ENCODE data around the gene CASTOR1.

Gene CASTOR1

GRCh38 chr22:30324014-30324730, 34.9 kb upstream of the CASTOR1 start:
- 0 out of 2 replicates have a peak, but pooled peaks cover 4% of the 10 kb centered on the region for H3F3A ChIP-seq (ENCODE audit: control insufficient read depth, insufficient read depth)
- peaks cover 25% of the 10 kb centered on the region for H3K4me1 ChIP-seq (ENCODE audit: control insufficient read depth, low read length)
- H4K20me1 ChIP-seq (ENCODE audit: control insufficient read depth, insufficient read depth, low read depth, low read length), result no peaks in the 10 kb centered on the region
- no peak for TF ChIP-seq EZH2phosphoT487 (IDR thresholded peaks at IDR 0.05; ENCODE audit: borderline replicate concordance, low read length)
- TF ChIP-seq, protein P1, sequence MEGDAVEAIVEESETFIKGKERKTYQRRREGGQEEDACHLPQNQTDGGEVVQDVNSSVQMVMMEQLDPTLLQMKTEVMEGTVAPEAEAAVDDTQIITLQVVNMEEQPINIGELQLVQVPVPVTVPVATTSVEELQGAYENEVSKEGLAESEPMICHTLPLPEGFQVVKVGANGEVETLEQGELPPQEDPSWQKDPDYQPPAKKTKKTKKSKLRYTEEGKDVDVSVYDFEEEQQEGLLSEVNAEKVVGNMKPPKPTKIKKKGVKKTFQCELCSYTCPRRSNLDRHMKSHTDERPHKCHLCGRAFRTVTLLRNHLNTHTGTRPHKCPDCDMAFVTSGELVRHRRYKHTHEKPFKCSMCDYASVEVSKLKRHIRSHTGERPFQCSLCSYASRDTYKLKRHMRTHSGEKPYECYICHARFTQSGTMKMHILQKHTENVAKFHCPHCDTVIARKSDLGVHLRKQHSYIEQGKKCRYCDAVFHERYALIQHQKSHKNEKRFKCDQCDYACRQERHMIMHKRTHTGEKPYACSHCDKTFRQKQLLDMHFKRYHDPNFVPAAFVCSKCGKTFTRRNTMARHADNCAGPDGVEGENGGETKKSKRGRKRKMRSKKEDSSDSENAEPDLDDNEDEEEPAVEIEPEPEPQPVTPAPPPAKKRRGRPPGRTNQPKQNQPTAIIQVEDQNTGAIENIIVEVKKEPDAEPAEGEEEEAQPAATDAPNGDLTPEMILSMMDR (IDR thresholded peaks at IDR 0.05; ENCODE audit: low read depth, low read length, poor library complexity, severe bottlenecking), result no peak
- no peaks in the 10 kb centered on the region for H3K9me3 ChIP-seq (ENCODE audit: control insufficient read depth, insufficient read depth, low read length)
- H3K36me3 ChIP-seq (ENCODE audit: control insufficient read depth, low read length), result peaks cover 6% of the 10 kb centered on the region; the same call in 1 of the 2 replicates
- H3K27ac ChIP-seq (ENCODE audit: low read depth, low read length), result no peak overlapping the region
- no peak overlapping the region for H3K4me3 ChIP-seq (ENCODE audit: low read length)
- H3K79me2 ChIP-seq (ENCODE audit: control insufficient read depth, low read length), result peaks cover 7% of the 10 kb centered on the region
- no peak overlapping the region for H3K4me2 ChIP-seq (ENCODE audit: low read length)
- no peaks in the 10 kb centered on the region for H3K9me2 ChIP-seq (replicated peaks; ENCODE audit: control insufficient read depth, low read length)
- H3K27me3 ChIP-seq (ENCODE audit: control insufficient read depth, low read length), result no peaks in the 10 kb centered on the region

DNA sequence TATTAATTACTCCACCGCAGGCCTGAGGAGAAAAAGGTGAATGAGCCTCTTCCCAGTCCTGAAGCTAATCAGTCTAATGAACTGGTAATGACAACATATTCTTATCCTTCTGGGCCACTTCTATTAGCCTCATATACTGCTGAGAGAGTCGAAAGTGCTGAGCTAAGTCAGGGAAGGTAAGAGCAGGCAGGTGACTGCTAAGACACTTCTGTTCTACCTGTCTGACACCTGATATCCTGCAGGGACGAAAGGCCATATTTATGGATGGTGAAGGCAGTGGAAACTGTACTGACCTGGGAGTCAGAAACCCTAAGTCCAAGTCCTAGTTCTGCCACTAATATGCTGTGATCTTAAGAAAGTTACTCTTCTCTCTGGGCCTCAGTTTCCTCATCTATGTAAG, 33.9 kb upstream of the CASTOR1 start:
- Histone ChIP-seq H3F3A (ENCODE audit: control insufficient read depth, insufficient read depth) (no peaks in the 10 kb centered on the region), H3K4me2 (ENCODE audit: low read length) (no peak overlapping the region), H3K27me3 (ENCODE audit: control insufficient read depth, low read length) (no peaks in the 10 kb centered on the region), H3K9me2 (replicated peaks; ENCODE audit: control insufficient read depth, low read length) (no peaks in the 10 kb centered on the region), H3K4me3 (ENCODE audit: low read length) (no peak overlapping the region), H3K4me1 (ENCODE audit: control insufficient read depth, low read length) (peaks cover 25% of the 10 kb centered on the region), H3K9me3 (ENCODE audit: control insufficient read depth, insufficient read depth, low read length) (no peaks in the 10 kb centered on the region), H4K20me1 (ENCODE audit: control insufficient read depth, insufficient read depth, low read depth, low read length) (no peaks in the 10 kb centered on the region), H3K36me3 (ENCODE audit: control insufficient read depth, low read length) (no peaks in the 10 kb centered on the region; the same call in 1 of the 2 replicates), H3K79me2 (ENCODE audit: control insufficient read depth, low read length) (peaks cover 7% of the 10 kb centered on the region), H3K27ac (ENCODE audit: low read depth, low read length) (no peak overlapping the region)
- TF ChIP-seq EZH2phosphoT487 (IDR thresholded peaks at IDR 0.05; ENCODE audit: borderline replicate concordance, low read length), result no peak
- TF ChIP-seq, protein P1 (IDR thresholded peaks at IDR 0.05; ENCODE audit: low read depth, low read length, poor library complexity, severe bottlenecking), result no peak

- no peaks in the 10 kb centered on the region for H3K9me2 ChIP-seq (replicated peaks; ENCODE audit: control insufficient read depth, low read length)
- H3K36me3 ChIP-seq (ENCODE audit: control insufficient read depth, low read length), result no peaks in the 10 kb centered on the region
- no peak overlapping the region for H3K4me2 ChIP-seq (ENCODE audit: low read length)
- H3K4me3 ChIP-seq (ENCODE audit: low read length), result no peak overlapping the region
- H3K27me3 ChIP-seq (ENCODE audit: control insufficient read depth, low read length), result no peaks in the 10 kb centered on the region
- no peak overlapping the region for H3K27ac ChIP-seq (ENCODE audit: low read depth, low read length)
- no peaks in the 10 kb centered on the region for H3F3A ChIP-seq (ENCODE audit: control insufficient read depth, insufficient read depth)
- H3K4me1 ChIP-seq (ENCODE audit: control insufficient read depth, low read length), result peaks cover 15% of the 10 kb centered on the region
- TF ChIP-seq, protein P1 (IDR thresholded peaks at IDR 0.05; ENCODE audit: low read depth, low read length, poor library complexity, severe bottlenecking), result no peak
- TF ChIP-seq EZH2phosphoT487 (IDR thresholded peaks at IDR 0.05; ENCODE audit: borderline replicate concordance, low read length), result no peak
- H3K9me3 ChIP-seq (ENCODE audit: control insufficient read depth, insufficient read depth, low read length), result no peaks in the 10 kb centered on the region
- peaks cover 7% of the 10 kb centered on the region for H3K79me2 ChIP-seq (ENCODE audit: control insufficient read depth, low read length)
- H4K20me1 ChIP-seq (ENCODE audit: control insufficient read depth, insufficient read depth, low read depth, low read length), result no peaks in the 10 kb centered on the region
These were observed 32.2 kb upstream of the CASTOR1 start for GRCh38 chr22:30321461-30321860.
